GM23338 (cell line): ENCODE data around the gene MARK2.

ENCODE experiments used
- CREB1 ChIP-seq: fragments of 250-450 bp; sonication (Bioruptor Pico); IDR thresholded peaks from 2 replicates; pipeline ENCODE4 v1.5.0; 2020; ENCODE audit warnings: low read depth, mild to moderate bottlenecking, moderate library complexity
- CTCF ChIP-seq, 2 experiments: fragments of 200-600 bp in 1 of 2; sonication (generic) in 1 of 2; conservative IDR thresholded peaks; 2 replicates each; pipeline versions ENCODE4 v1.5.1 to v1.6.1; 2016 to 2017; ENCODE audit warnings: antibody characterized with exemption in 2 of 2, low read depth in 2 of 2, mild to moderate bottlenecking in 2 of 2, moderate library complexity in 1 of 2
- EZH2 ChIP-seq: fragments of 200-600 bp; sonication (generic); IDR thresholded peaks from one replicate; pipeline ENCODE4 v1.8.0; 2017; ENCODE audit warnings: antibody characterized with exemption, mild to moderate bottlenecking, low read depth; ENCODE audit not compliant: unreplicated experiment
- EZH2phosphoT487 ChIP-seq: fragments of 200-600 bp; sonication (generic); IDR thresholded peaks from one replicate; pipeline ENCODE4 v1.8.1; 2018; ENCODE audit warnings: antibody characterized with exemption; ENCODE audit not compliant: unreplicated experiment
- POLR2AphosphoS5 ChIP-seq: IDR thresholded peaks from 2 replicates; pipeline ENCODE4 v1.6.1; 2016; ENCODE audit warnings: antibody characterized with exemption, low read depth
- REST ChIP-seq: IDR thresholded peaks from one replicate; pipeline ENCODE4 v1.6.1; 2018; ENCODE audit warnings: antibody characterized with exemption; ENCODE audit not compliant: unreplicated experiment
- ZNF114 ChIP-seq: fragments of 250-450 bp; sonication (Bioruptor Pico); IDR thresholded peaks from 2 replicates; pipeline ENCODE4 v1.5.0; 2020; ENCODE audit warnings: mild to moderate bottlenecking, moderate library complexity
- ZNF331 ChIP-seq: fragments of 250-450 bp; sonication (Bioruptor Pico); IDR thresholded peaks from 2 replicates; pipeline ENCODE4 v1.5.0; 2020; ENCODE audit warnings: low read depth, mild to moderate bottlenecking, moderate library complexity

GRCh38 chr11:63849691-63850090, 10.8 kb downstream of the MARK2 start:
- no peak for TF ChIP-seq CTCF (conservative IDR thresholded peaks at IDR 0.05; ENCODE audit: low read depth in 2 of 2)
- TF ChIP-seq POLR2AphosphoS5: no peak
- no peak for TF ChIP-seq CREB1 (CRISPR knock-in tag)
- no peak for TF ChIP-seq EZH2phosphoT487
- TF ChIP-seq EZH2: no peak
- TF ChIP-seq REST: no peak
- no peak for TF ChIP-seq ZNF114
- no peak for TF ChIP-seq ZNF331 (CRISPR knock-in tag)
